Sigmoid colon (tissue), 7 donors: ENCODE data around the gene RIGI. TPM values are rescaled to one million over a fixed set of nuclear protein-coding genes. Genes with fewer than 3 reads are reported as not detected.

Experiments
- DNase-seq: peaks from one replicate; pipeline ENCODE4 v3.0.0-alpha.2; 2019
- H3K27ac ChIP-seq, 4 donors: fragments of 200-600 bp; sonication (generic); one replicate each; pipeline ENCODE4 v1.5.1; 2016 to 2019; ENCODE audit warnings: mild to moderate bottlenecking in 1 of 4
- H3K27me3 ChIP-seq, 3 donors: fragments of 200-600 bp; sonication (generic); one replicate each; pipeline ENCODE4 v1.5.1; 2019; ENCODE audit warnings: mild to moderate bottlenecking in 1 of 3
- H3K36me3 ChIP-seq, 4 donors: fragments of 200-600 bp; sonication (generic); one replicate each; pipeline ENCODE4 v1.5.1; 2016 to 2019
- H3K4me1 ChIP-seq, 4 donors: fragments of 200-600 bp; sonication (generic); one replicate each; pipeline ENCODE4 v1.5.1; 2017 to 2019
- H3K4me3 ChIP-seq, 4 donors: fragments of 200-600 bp; sonication (generic); one replicate each; pipeline ENCODE4 v1.5.1; 2017 to 2019; ENCODE audit warnings: mild to moderate bottlenecking in 2 of 4, moderate library complexity in 1 of 4
- H3K9me3 ChIP-seq, 4 donors: fragments of 200-600 bp in 3 of 4; sonication (generic) in 3 of 4; one replicate each; pipeline versions ENCODE4 v1.5.1 to v1.6.1; 2013 to 2019
- CTCF ChIP-seq, 4 experiments: fragments of 450-650 bp in 3 of 4; fragments of 200-600 bp in 1 of 4; IDR thresholded peaks; one replicate each; pipeline ENCODE4 v1.5.1; 2016 to 2019; ENCODE audit warnings: antibody characterized with exemption in 4 of 4, mild to moderate bottlenecking in 3 of 4, moderate library complexity in 2 of 4
- EP300 ChIP-seq, 4 donors: sonication (generic); formaldehyde crosslinking; IDR thresholded peaks; one replicate each; pipeline ENCODE4 v1.6.1; 2017; ENCODE audit warnings: antibody characterized with exemption in 4 of 4
- POLR2A ChIP-seq, 2 donors: fragments of 450-650 bp; IDR thresholded peaks; one replicate each; pipeline ENCODE4 v1.6.1; 2016; ENCODE audit warnings: antibody characterized with exemption in 2 of 2, mild to moderate bottlenecking in 2 of 2, moderate library complexity in 2 of 2
- POLR2AphosphoS5 ChIP-seq, 4 donors: sonication (generic); formaldehyde crosslinking; IDR thresholded peaks; one replicate each; pipeline ENCODE4 v1.6.1; 2017; ENCODE audit warnings: antibody characterized with exemption in 4 of 4
- WGBS, 2 donors: extraction: QIAGEN DNeasy Blood & Tissue Kit; methylation state at CpG; one replicate each; pipeline ENCODE4 v1.1.7; 2013; 5-methylcytosine and 5-hydroxymethylcytosine counted together
- intact Hi-C: fragments of 100-400 bp; cut with DNase I; formaldehyde crosslinking; loops from one replicate; pipeline ENCODE4 v1.15.1; 2023
- polyA plus RNA-seq, 3 donors: library from polyadenylated mRNA; stranded (reverse); fragments of 200-250 nt; gene quantifications; one replicate each; pipeline ENCODE4 v1.2.3, GENCODE V29; 2013
- total RNA-seq, 4 donors: library from RNA; depleted of rRNA; stranded (reverse); fragments of >200 nt; gene quantifications; one replicate each; pipeline ENCODE4 v1.1.0, GENCODE V29; 2016
- donor health status: healthy with polysubstance abuse.
- donor health status: Bipolar disorder and iron deficiency.
- donor health status: healthy.

RIGI gene
- total and polyA plus RNA-seq, 7 donors: 4.4 to 19.6 (median 11.0) TPM

GRCh38 chr9:32543047-32543446 is 17.1 kb upstream of the RIGI start:
- 93 to 96% methylated on average over 4 of the region's 4 CpGs for WGBS, 2 donors
- Histone ChIP-seq H3K27me3 (no peaks in the 10 kb centered on the region), H3K4me1 (peaks cover 0 to 11% (median 2%) of the 10 kb centered on the region in 4 donors), H3K4me3 (no peak overlapping the region), H3K27ac (no peak overlapping the region), H3K9me3 (no peaks in the 10 kb centered on the region), H3K36me3 (peaks cover 0 to 32% (median 6%) of the 10 kb centered on the region in 4 donors)
- DNase-seq: no peak
- TF ChIP-seq POLR2A (IDR thresholded peaks at IDR 0.05): no peak
- intact Hi-C loops: no loop called here

GRCh38 chr9:32533816-32534215 is 7.8 kb upstream of the RIGI start:
- no peaks in the 10 kb centered on the region for H3K9me3 ChIP-seq
- WGBS, 2 donors: 96 to 97% methylated on average over 4 of the region's 4 CpGs
- no peak overlapping the region for H3K27ac ChIP-seq
- intact Hi-C loops: no loop called here
- TF ChIP-seq EP300 (IDR thresholded peaks at IDR 0.05) (no peak), CTCF (IDR thresholded peaks at IDR 0.05) (no peak), POLR2AphosphoS5 (IDR thresholded peaks at IDR 0.05) (no peak), POLR2A (IDR thresholded peaks at IDR 0.05) (no peak)
- H3K27me3 ChIP-seq: no peaks in the 10 kb centered on the region
- no peaks in the 10 kb centered on the region for H3K4me1 ChIP-seq
- no peak overlapping the region for H3K4me3 ChIP-seq
- peaks cover 0 to 8% (median 0%) of the 10 kb centered on the region in 4 donors for H3K36me3 ChIP-seq
- no peak for DNase-seq

- no peak for DNase-seq
- no peak overlapping the region for H3K4me3 ChIP-seq
- H3K4me1 ChIP-seq: no peaks in the 10 kb centered on the region
- H3K27me3 ChIP-seq: no peaks in the 10 kb centered on the region
- no peaks in the 10 kb centered on the region for H3K9me3 ChIP-seq
- H3K27ac ChIP-seq: no peak overlapping the region
- intact Hi-C loops: no loop called here
- peaks cover 0 to 8% (median 0%) of the 10 kb centered on the region in 4 donors for H3K36me3 ChIP-seq
- TF ChIP-seq POLR2A (IDR thresholded peaks at IDR 0.05) (no peak), CTCF (IDR thresholded peaks at IDR 0.05) (no peak), EP300 (IDR thresholded peaks at IDR 0.05) (no peak), POLR2AphosphoS5 (IDR thresholded peaks at IDR 0.05) (no peak)
- WGBS, 2 donors: 95 to 97% methylated on average over 6 of the region's 6 CpGs
Measured at GRCh38 chr9:32533336-32533735, 7.3 kb upstream of the RIGI start.

- intact Hi-C loops: loop anchor here (1.0 to 2.0 kb wide), 3 partner anchors 24 to 142 kb away; partner anchors contain the start of genes ACO1 and NDUFB6
- peak overlapping the region; percentile 83 to 91 (median 86) for H3K27ac ChIP-seq
- no peak for DNase-seq
Measured at GRCh38 chr9:32526707-32527048, 682 bp upstream of the RIGI start.

GRCh38 chr9:32525709-32526030 is 326 bp downstream of the RIGI start:
- H3K9me3 ChIP-seq: no peaks in the 10 kb centered on the region
- TF ChIP-seq POLR2A (IDR thresholded peaks at IDR 0.05): no peak
- no peak for TF ChIP-seq POLR2AphosphoS5 (IDR thresholded peaks at IDR 0.05)
- TF ChIP-seq CTCF (IDR thresholded peaks at IDR 0.05): no peak
- TF ChIP-seq EP300 (IDR thresholded peaks at IDR 0.05): no peak
- intact Hi-C loops: loop anchor here (1.0 to 2.0 kb wide), 3 partner anchors 25 to 141 kb away; partner anchors contain the start of genes ACO1 and NDUFB6

More at GRCh38 chr9:32526707-32527048, 682 bp upstream of the RIGI start:
- Histone ChIP-seq H3K4me1 (peaks cover 0 to 33% (median 20%) of the 10 kb centered on the region in 4 donors), H3K27me3 (no peaks in the 10 kb centered on the region), H3K36me3 (peaks cover 0 to 3% (median 0%) of the 10 kb centered on the region in 4 donors), H3K4me3 (peak overlapping the region; percentile 55 to 69 (median 62)), H3K9me3 (no peaks in the 10 kb centered on the region)
- no peak for TF ChIP-seq POLR2AphosphoS5 (IDR thresholded peaks at IDR 0.05)
- TF ChIP-seq POLR2A (IDR thresholded peaks at IDR 0.05): no peak
- peak in 1 of 4 experiments; percentile 0 for TF ChIP-seq CTCF (IDR thresholded peaks at IDR 0.05)
- TF ChIP-seq EP300 (IDR thresholded peaks at IDR 0.05): no peak
- 6 to 14% methylated on average over 2 of the region's 2 CpGs for WGBS, 2 donors

More at GRCh38 chr9:32525709-32526030, 326 bp downstream of the RIGI start:
- peak overlapping the region; percentile 83 to 91 (median 86) for H3K27ac ChIP-seq
- H3K36me3 ChIP-seq: no peaks in the 10 kb centered on the region
- H3K4me1 ChIP-seq: peaks cover 0 to 33% (median 20%) of the 10 kb centered on the region in 4 donors
- 0 to 1% methylated on average over 4 of the region's 4 CpGs for WGBS, 2 donors
- no peak for DNase-seq
- H3K27me3 ChIP-seq: no peaks in the 10 kb centered on the region
- H3K4me3 ChIP-seq: peak overlapping the region; percentile 55 to 69 (median 62)
